Suprapubic skin (tissue), 4 donors: ENCODE results near the gene PNMA6A. TPM values are rescaled to one million over a fixed set of nuclear protein-coding genes. Genes with fewer than 3 reads are reported as not detected.

Experiments used
- DNase-seq, 2 donors: peaks; one replicate each; pipeline ENCODE4 v3.0.0-alpha.2; 2019; ENCODE audit warnings: low spot score in 2 of 2
- H3K27ac ChIP-seq: fragments of 200-600 bp; sonication (generic); one replicate; pipeline ENCODE4 v1.5.1; 2019
- H3K27me3 ChIP-seq: fragments of 200-600 bp; sonication (generic); one replicate; pipeline ENCODE4 v1.5.1; 2019
- H3K36me3 ChIP-seq: fragments of 200-600 bp; sonication (generic); one replicate; pipeline ENCODE4 v1.5.1; 2019
- H3K4me1 ChIP-seq: fragments of 200-600 bp; sonication (generic); one replicate; pipeline ENCODE4 v1.5.1; 2019
- H3K4me3 ChIP-seq: fragments of 200-600 bp; sonication (generic); one replicate; pipeline ENCODE4 v1.5.1; 2019; ENCODE audit warnings: mild to moderate bottlenecking
- H3K9me3 ChIP-seq: fragments of 200-600 bp; sonication (generic); one replicate; pipeline ENCODE4 v1.5.1; 2019
- CTCF ChIP-seq, 2 donors: fragments of 200-600 bp in 1 of 2; fragments of 450-650 bp in 1 of 2; sonication (generic) in 1 of 2; IDR thresholded peaks; one replicate each; pipeline ENCODE4 v1.5.1; 2016 to 2019; ENCODE audit warnings: antibody characterized with exemption in 2 of 2, mild to moderate bottlenecking in 1 of 2, moderate library complexity in 1 of 2
- EP300 ChIP-seq: sonication (generic); formaldehyde crosslinking; IDR thresholded peaks from one replicate; pipeline ENCODE4 v1.6.1; 2017; ENCODE audit warnings: antibody characterized with exemption
- POLR2A ChIP-seq, 2 donors: fragments of 450-650 bp; IDR thresholded peaks; one replicate each; pipeline ENCODE4 v1.6.1; 2017; ENCODE audit warnings: antibody characterized with exemption in 2 of 2, mild to moderate bottlenecking in 2 of 2, moderate library complexity in 2 of 2
- POLR2AphosphoS5 ChIP-seq, 3 donors: sonication (generic); formaldehyde crosslinking; IDR thresholded peaks; one replicate each; pipeline ENCODE4 v1.6.1; 2017; ENCODE audit warnings: antibody characterized with exemption in 3 of 3
- WGBS: methylation state at CpG from one replicate; pipeline ENCODE4 v1.1.5; 2018; 5-methylcytosine and 5-hydroxymethylcytosine counted together
- total RNA-seq, 4 donors: library from RNA; depleted of rRNA; stranded (reverse); fragments of >200 nt; gene quantifications; one replicate each; pipeline ENCODE4 v1.1.0, GENCODE V29; 2016

PNMA6A gene
- total RNA-seq, 4 donors from 2014 or later: 0.26 to 0.32 (median 0.30) TPM; not detected in 1

GRCh38 chrX:153059191-153060094 lies 12.8 kb upstream of the PNMA6A start:
- H3K9me3 ChIP-seq: no peaks in the 10 kb centered on the region
- no peak overlapping the region for H3K27ac ChIP-seq
- DNase-seq: no peak
- no peak overlapping the region for H3K4me3 ChIP-seq
- 94% methylated on average over 17 of the region's 18 CpGs for WGBS
- H3K27me3 ChIP-seq: peaks cover 14% of the 10 kb centered on the region
- TF ChIP-seq EP300 (no peak), POLR2AphosphoS5 (IDR thresholded peaks at IDR 0.05) (no peak), CTCF (IDR thresholded peaks at IDR 0.05) (no peak), POLR2A (IDR thresholded peaks at IDR 0.05) (no peak)
- no peaks in the 10 kb centered on the region for H3K36me3 ChIP-seq
- H3K4me1 ChIP-seq: peaks cover 11% of the 10 kb centered on the region

- Histone ChIP-seq H3K4me1 (peaks cover 11% of the 10 kb centered on the region), H3K36me3 (no peaks in the 10 kb centered on the region), H3K9me3 (no peaks in the 10 kb centered on the region), H3K4me3 (no peak overlapping the region), H3K27me3 (peaks cover 14% of the 10 kb centered on the region), H3K27ac (no peak overlapping the region)
- DNase-seq: no peak
- 75% methylated on average over 8 of the region's 8 CpGs for WGBS
- TF ChIP-seq EP300 (no peak), POLR2AphosphoS5 (IDR thresholded peaks at IDR 0.05) (no peak), POLR2A (IDR thresholded peaks at IDR 0.05) (no peak), CTCF (IDR thresholded peaks at IDR 0.05) (no peak)
These were observed 12.2 kb upstream of the PNMA6A start for GRCh38 chrX:153060095-153060445.

GRCh38 chrX:153061732-153062131 lies 10.5 kb upstream of the PNMA6A start:
- no peaks in the 10 kb centered on the region for H3K9me3 ChIP-seq
- H3K36me3 ChIP-seq: no peaks in the 10 kb centered on the region
- DNase-seq: no peak
- 37% methylated on average over 3 of the region's 3 CpGs for WGBS
- H3K4me1 ChIP-seq: peaks cover 2% of the 10 kb centered on the region
- TF ChIP-seq CTCF (IDR thresholded peaks at IDR 0.05): no peak
- no peak overlapping the region for H3K4me3 ChIP-seq
- no peak overlapping the region for H3K27ac ChIP-seq
- H3K27me3 ChIP-seq: peaks cover 4% of the 10 kb centered on the region

- no peak overlapping the region for H3K27ac ChIP-seq
- TF ChIP-seq POLR2A (IDR thresholded peaks at IDR 0.05) (no peak), POLR2AphosphoS5 (IDR thresholded peaks at IDR 0.05) (no peak), EP300 (no peak), CTCF (IDR thresholded peaks at IDR 0.05) (no peak)
These were observed 8.9 kb upstream of the PNMA6A start for GRCh38 chrX:153063315-153063714.

GRCh38 chrX:153064061-153064460 lies 8.2 kb upstream of the PNMA6A start:
- H3K9me3 ChIP-seq: no peaks in the 10 kb centered on the region
- TF ChIP-seq POLR2AphosphoS5 (IDR thresholded peaks at IDR 0.05) (no peak), POLR2A (IDR thresholded peaks at IDR 0.05) (no peak), EP300 (no peak), CTCF (IDR thresholded peaks at IDR 0.05) (no peak)
- WGBS: 79% methylated on average over 2 of the region's 2 CpGs
- DNase-seq: no peak
- no peaks in the 10 kb centered on the region for H3K36me3 ChIP-seq
- no peaks in the 10 kb centered on the region for H3K27me3 ChIP-seq
- H3K4me3 ChIP-seq: no peak overlapping the region
- no peaks in the 10 kb centered on the region for H3K4me1 ChIP-seq
- no peak overlapping the region for H3K27ac ChIP-seq

More at GRCh38 chrX:153063315-153063714, 8.9 kb upstream of the PNMA6A start:
- no peak for DNase-seq
- no peaks in the 10 kb centered on the region for H3K4me1 ChIP-seq
- no peak overlapping the region for H3K4me3 ChIP-seq
- no peaks in the 10 kb centered on the region for H3K36me3 ChIP-seq
- H3K9me3 ChIP-seq: no peaks in the 10 kb centered on the region
- H3K27me3 ChIP-seq: peaks cover 3% of the 10 kb centered on the region
